ENCODE results near the gene INO80B.

DNA sequence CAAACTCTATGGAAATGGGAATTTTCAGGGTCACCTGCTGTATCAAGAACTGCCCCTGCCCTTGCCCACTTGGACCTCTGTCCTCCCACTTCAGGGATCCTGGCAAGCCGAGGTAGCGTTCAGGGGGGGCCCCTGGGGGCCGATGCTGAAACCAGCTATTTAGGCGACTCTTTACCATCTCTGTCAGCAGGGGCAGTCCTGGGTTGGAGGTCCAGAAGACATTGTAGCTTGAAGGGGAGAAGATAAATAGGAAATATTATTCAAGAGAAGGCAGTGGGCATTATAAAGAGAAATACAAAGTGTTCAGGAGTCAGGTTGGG, 7.9 kb downstream of the INO80B start:
- TF ChIP-seq, protein P1, sequence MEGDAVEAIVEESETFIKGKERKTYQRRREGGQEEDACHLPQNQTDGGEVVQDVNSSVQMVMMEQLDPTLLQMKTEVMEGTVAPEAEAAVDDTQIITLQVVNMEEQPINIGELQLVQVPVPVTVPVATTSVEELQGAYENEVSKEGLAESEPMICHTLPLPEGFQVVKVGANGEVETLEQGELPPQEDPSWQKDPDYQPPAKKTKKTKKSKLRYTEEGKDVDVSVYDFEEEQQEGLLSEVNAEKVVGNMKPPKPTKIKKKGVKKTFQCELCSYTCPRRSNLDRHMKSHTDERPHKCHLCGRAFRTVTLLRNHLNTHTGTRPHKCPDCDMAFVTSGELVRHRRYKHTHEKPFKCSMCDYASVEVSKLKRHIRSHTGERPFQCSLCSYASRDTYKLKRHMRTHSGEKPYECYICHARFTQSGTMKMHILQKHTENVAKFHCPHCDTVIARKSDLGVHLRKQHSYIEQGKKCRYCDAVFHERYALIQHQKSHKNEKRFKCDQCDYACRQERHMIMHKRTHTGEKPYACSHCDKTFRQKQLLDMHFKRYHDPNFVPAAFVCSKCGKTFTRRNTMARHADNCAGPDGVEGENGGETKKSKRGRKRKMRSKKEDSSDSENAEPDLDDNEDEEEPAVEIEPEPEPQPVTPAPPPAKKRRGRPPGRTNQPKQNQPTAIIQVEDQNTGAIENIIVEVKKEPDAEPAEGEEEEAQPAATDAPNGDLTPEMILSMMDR (IDR thresholded peaks at IDR 0.05) = no peak
- TF ChIP-seq POLR2AphosphoS5 (IDR thresholded peaks at IDR 0.05) = no peak
